Smooth muscle cell (in vitro differentiated cells): ENCODE measurements around the gene ASPA. TPM values are rescaled to one million over a fixed set of nuclear protein-coding genes. Genes with fewer than 3 reads are reported as not detected.

Source experiments
- DNase-seq: peaks from one replicate; lab custom pipeline; 2025; ENCODE audit not compliant: unreplicated experiment; lab: John Stamatoyannopoulos, UW
- H2AFZ ChIP-seq: fragments of 200-600 bp; sonication (generic); 2 replicates; pipeline ENCODE4 v1.6.0; 2016; ENCODE audit warnings: antibody characterized with exemption, low read depth, mild to moderate bottlenecking
- H3F3A ChIP-seq: fragments of 200-600 bp; sonication (generic); 2 replicates; pipeline ENCODE4 v1.6.0; 2017; ENCODE audit warnings: antibody characterized with exemption, low read depth
- H3K27ac ChIP-seq: fragments of 200-600 bp; sonication (generic); 2 replicates; pipeline ENCODE4 v1.5.1; 2016; ENCODE audit warnings: low read depth, mild to moderate bottlenecking
- H3K27me3 ChIP-seq: fragments of 200-600 bp; sonication (generic); 2 replicates; pipeline ENCODE4 v1.6.1; 2016; ENCODE audit warnings: low read depth, mild to moderate bottlenecking
- H3K36me3 ChIP-seq: fragments of 200-600 bp; sonication (generic); 2 replicates; pipeline ENCODE4 v1.5.1; 2016; ENCODE audit warnings: low read depth
- H3K4me1 ChIP-seq: fragments of 200-600 bp; sonication (generic); 2 replicates; pipeline ENCODE4 v1.5.1; 2016; ENCODE audit warnings: low read depth
- H3K4me2 ChIP-seq: fragments of 200-600 bp; sonication (generic); 2 replicates; pipeline ENCODE4 v1.6.0; 2016; ENCODE audit warnings: mild to moderate bottlenecking
- H3K4me3 ChIP-seq: fragments of 200-600 bp; sonication (generic); 2 replicates; pipeline ENCODE4 v1.5.1; 2016; ENCODE audit warnings: mild to moderate bottlenecking
- H3K79me2 ChIP-seq: fragments of 200-600 bp; sonication (generic); 2 replicates; pipeline ENCODE4 v1.6.0; 2016; ENCODE audit warnings: low read depth, mild to moderate bottlenecking
- H3K9ac ChIP-seq: fragments of 200-600 bp; sonication (generic); 2 replicates; pipeline ENCODE4 v1.6.0; 2016; ENCODE audit warnings: low read depth
- H3K9me3 ChIP-seq: fragments of 200-600 bp; sonication (generic); replicated peaks from 2 replicates; pipeline ENCODE4 v1.5.1; 2016; ENCODE audit warnings: low read depth
- H4K20me1 ChIP-seq: fragments of 200-600 bp; sonication (generic); 2 replicates; pipeline ENCODE4 v1.6.0; 2016; ENCODE audit warnings: low read depth
- WGBS: methylation state at CpG from one replicate; pipeline ENCODE4 v1.1.7; 2016; ENCODE audit warnings: low lambda C conversion rate; 5-methylcytosine and 5-hydroxymethylcytosine counted together
- polyA plus RNA-seq: library from polyadenylated mRNA; unstranded; fragments of >200 nt; fragmentation: Nextera tagmentation; extraction: Ambion mirVana; gene quantifications from 2 replicates; pipeline ENCODE4 v1.2.1, GENCODE V29; 2016
- total RNA-seq: library from RNA; depleted of rRNA; stranded (reverse); fragments of >200 nt; gene quantifications from 2 replicates; pipeline ENCODE4 v1.2.3, GENCODE V29; 2014
- TF ChIP-seq, protein P1 (sequence below): fragments of 200-600 bp; sonication (generic); IDR thresholded peaks from 2 replicates; pipeline ENCODE4 v1.5.1; 2017; ENCODE audit warnings: borderline replicate concordance, mild to moderate bottlenecking, antibody characterized with exemption; ENCODE audit not compliant: insufficient read depth, poor library complexity, severe bottlenecking

ASPA gene
- total and polyA plus RNA-seq, 2 experiments from 2014 or later, result not detected

DNA sequence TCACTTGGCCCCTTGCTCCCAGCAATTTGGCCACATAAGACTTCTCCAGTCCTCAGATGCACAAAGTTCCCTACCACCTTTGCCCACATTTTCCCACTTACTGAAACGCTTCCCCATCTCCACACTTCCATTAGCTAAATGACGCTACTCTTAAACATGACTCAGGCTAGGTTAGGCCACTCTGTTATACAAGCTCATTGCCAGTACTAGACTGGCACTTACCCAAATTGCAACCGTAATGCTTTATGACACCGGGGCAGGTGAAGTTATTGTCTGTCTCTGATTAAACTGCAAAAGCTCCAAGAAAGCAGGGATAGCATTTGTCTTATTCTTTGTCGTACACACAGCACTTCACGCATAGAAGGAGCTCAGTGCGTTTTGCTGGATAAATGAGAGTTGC is 29.2 kb downstream of the ASPA start:
- Histone ChIP-seq H3K79me2 (no peaks in the 10 kb centered on the region), H2AFZ (no peak overlapping the region), H3K4me1 (no peaks in the 10 kb centered on the region), H3K27me3 (no peaks in the 10 kb centered on the region), H3K4me2 (no peak overlapping the region), H4K20me1 (no peaks in the 10 kb centered on the region), H3K27ac (no peak overlapping the region), H3F3A (no peaks in the 10 kb centered on the region), H3K36me3 (no peaks in the 10 kb centered on the region), H3K9ac (no peak overlapping the region), H3K9me3 (no peaks in the 10 kb centered on the region), H3K4me3 (no peak overlapping the region)
- TF ChIP-seq, protein P1, sequence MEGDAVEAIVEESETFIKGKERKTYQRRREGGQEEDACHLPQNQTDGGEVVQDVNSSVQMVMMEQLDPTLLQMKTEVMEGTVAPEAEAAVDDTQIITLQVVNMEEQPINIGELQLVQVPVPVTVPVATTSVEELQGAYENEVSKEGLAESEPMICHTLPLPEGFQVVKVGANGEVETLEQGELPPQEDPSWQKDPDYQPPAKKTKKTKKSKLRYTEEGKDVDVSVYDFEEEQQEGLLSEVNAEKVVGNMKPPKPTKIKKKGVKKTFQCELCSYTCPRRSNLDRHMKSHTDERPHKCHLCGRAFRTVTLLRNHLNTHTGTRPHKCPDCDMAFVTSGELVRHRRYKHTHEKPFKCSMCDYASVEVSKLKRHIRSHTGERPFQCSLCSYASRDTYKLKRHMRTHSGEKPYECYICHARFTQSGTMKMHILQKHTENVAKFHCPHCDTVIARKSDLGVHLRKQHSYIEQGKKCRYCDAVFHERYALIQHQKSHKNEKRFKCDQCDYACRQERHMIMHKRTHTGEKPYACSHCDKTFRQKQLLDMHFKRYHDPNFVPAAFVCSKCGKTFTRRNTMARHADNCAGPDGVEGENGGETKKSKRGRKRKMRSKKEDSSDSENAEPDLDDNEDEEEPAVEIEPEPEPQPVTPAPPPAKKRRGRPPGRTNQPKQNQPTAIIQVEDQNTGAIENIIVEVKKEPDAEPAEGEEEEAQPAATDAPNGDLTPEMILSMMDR, result no peak
- 95% methylated on average over 7 of the region's 7 CpGs for WGBS
- DNase-seq, result no peak

DNA sequence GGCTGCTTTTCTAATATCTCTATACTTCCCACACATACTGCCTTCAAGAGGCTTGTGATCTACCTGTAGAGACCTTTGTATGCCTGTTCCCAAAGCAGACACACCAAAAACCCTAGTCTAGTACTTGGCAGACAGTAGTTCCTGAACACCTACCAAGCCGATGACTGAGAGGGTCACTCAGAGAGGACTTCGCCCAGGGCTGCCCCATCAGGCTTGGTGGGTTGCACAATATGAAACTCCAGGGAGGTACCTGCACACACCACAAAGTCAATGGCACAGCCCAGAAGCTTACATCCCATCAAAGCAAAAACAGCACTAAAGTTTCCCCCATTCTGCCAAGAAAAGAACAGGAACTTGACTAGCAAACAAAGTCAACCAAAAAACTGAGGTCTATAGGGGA is 30.3 kb downstream of the ASPA start:
- no peaks in the 10 kb centered on the region for H3F3A ChIP-seq
- no peaks in the 10 kb centered on the region for H3K4me1 ChIP-seq
- H2AFZ ChIP-seq, result no peak overlapping the region
- H3K9me3 ChIP-seq, result no peaks in the 10 kb centered on the region
- H3K27me3 ChIP-seq, result no peaks in the 10 kb centered on the region
- no peaks in the 10 kb centered on the region for H4K20me1 ChIP-seq
- no peak overlapping the region for H3K27ac ChIP-seq
- DNase-seq, result no peak
- no peaks in the 10 kb centered on the region for H3K36me3 ChIP-seq
- no peaks in the 10 kb centered on the region for H3K79me2 ChIP-seq
- WGBS, result 100% methylated on average over 2 of the region's 2 CpGs
- no peak overlapping the region for H3K4me3 ChIP-seq
- no peak overlapping the region for H3K4me2 ChIP-seq
- H3K9ac ChIP-seq, result no peak overlapping the region
- TF ChIP-seq, protein P1, result no peak

DNA sequence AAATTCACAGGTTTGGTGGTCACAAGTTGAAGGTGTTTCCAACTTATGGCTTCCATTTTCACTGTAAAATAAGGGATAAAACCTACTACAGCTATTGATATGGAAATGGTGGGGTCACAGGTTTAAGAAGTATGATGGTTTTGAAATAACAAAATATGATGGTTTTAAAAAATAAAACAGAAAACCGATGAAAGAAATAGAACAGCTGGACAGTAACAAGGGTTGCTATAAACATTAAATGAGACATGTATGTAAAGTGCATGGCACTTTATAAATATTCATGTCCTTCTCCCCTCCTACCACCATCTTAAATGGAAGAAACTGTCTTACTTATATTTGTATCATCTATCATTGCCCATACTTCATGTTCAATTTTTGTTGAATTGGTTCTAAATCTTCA is 31.3 kb downstream of the ASPA start:
- Histone ChIP-seq H4K20me1 (no peaks in the 10 kb centered on the region), H3K9me3 (no peaks in the 10 kb centered on the region), H3K79me2 (no peaks in the 10 kb centered on the region), H3K36me3 (no peaks in the 10 kb centered on the region), H3K4me1 (no peaks in the 10 kb centered on the region), H3F3A (no peaks in the 10 kb centered on the region), H3K4me2 (no peak overlapping the region), H3K27ac (no peak overlapping the region), H3K9ac (no peak overlapping the region), H3K27me3 (no peaks in the 10 kb centered on the region), H3K4me3 (no peak overlapping the region), H2AFZ (no peak overlapping the region)
- WGBS, result 90% methylated on average over 1 of the region's 1 CpG
- TF ChIP-seq, protein P1, result no peak
- no peak for DNase-seq

DNA sequence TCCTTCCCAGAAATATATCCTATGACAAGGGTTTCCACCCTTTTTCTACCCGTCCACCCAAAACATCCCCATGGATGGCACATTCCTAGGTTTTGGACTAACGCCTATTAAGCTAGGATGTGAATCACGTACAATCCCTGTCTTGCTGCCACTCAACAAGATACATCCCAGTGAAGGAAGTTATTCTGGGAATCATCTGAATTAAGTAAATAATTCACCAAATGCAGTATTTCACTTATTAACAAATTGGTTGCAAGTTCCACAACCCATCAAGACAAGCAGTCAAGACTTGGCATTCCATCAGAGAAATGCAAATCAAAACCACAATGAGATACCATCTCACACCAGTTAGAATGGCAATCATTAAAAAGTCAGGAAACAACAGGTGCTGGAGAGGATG is 32.1 kb downstream of the ASPA start:
- no peak overlapping the region for H3K4me3 ChIP-seq
- peaks cover 7% of the 10 kb centered on the region for H3K4me1 ChIP-seq
- no peak overlapping the region for H3K4me2 ChIP-seq
- H3K36me3 ChIP-seq, result no peaks in the 10 kb centered on the region
- H2AFZ ChIP-seq, result no peak overlapping the region
- no peaks in the 10 kb centered on the region for H3K27me3 ChIP-seq
- no peaks in the 10 kb centered on the region for H4K20me1 ChIP-seq
- no peaks in the 10 kb centered on the region for H3K79me2 ChIP-seq
- H3K9ac ChIP-seq, result no peak overlapping the region
- TF ChIP-seq, protein P1, result no peak
- 84% methylated on average over 3 of the region's 3 CpGs for WGBS
- H3K9me3 ChIP-seq, result no peaks in the 10 kb centered on the region
- no peak overlapping the region for H3K27ac ChIP-seq
- no peak for DNase-seq
- no peaks in the 10 kb centered on the region for H3F3A ChIP-seq
